ENCODE results near the gene ALCAM.
A peak's percentile ranks its signal among the peaks of the same experiment; 100 is the strongest.
"Not testable (repeated sequence)": the region's sequence is repeated elsewhere in the genome, so short reads cannot be mapped to it uniquely, and the experiment has no call there.

ALCAM gene

DNA sequence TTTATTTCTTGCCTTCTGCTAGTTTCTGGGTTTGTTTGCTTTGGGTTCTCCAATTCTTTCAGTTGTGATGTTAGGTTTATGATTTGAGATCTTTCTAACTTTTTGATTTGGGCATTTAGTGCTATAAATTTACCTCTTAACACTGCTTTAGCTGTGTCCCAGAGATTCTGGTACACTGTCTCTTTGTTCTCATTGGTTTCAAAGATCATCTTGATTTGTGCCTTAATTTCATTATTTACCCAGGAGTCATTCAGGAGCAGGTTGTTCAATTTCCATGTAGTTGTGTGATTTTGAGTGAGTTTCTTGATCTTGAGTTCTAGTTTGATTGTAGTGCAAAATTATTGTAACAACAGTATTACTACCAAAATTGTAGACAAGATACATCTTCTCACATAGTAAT, 25.9 kb downstream of the ALCAM start:
- DNase-seq = not testable (repeated sequence)

- DNase-seq = no peak
Observed at GRCh38 chr3:105394177-105394576, 27.5 kb downstream of the ALCAM start.

GRCh38 chr3:105397974-105398373, 31.3 kb downstream of the ALCAM start:
- DNase-seq = peak in 1 of 2 experiments; percentile 28

DNA sequence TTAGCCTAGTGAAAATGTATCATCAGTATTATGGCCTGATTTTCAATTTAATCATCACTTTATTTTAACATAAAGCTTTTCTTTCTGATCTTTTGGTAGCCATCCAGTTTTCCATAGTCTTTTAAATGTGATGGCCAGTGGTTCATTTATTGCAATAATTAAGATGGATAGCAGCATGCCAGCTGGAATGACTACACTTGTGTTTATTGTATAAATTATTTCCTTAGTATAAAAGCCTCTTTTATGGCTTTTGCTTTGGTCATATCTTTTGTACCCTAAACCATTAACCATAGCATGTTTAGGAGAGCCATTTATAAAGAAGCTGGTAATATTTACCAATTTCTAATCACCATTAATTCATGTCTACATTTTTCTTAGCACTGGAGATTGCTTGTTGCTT, 31.7 kb downstream of the ALCAM start:
- peak in 1 of 2 experiments; percentile 21 for DNase-seq

DNA sequence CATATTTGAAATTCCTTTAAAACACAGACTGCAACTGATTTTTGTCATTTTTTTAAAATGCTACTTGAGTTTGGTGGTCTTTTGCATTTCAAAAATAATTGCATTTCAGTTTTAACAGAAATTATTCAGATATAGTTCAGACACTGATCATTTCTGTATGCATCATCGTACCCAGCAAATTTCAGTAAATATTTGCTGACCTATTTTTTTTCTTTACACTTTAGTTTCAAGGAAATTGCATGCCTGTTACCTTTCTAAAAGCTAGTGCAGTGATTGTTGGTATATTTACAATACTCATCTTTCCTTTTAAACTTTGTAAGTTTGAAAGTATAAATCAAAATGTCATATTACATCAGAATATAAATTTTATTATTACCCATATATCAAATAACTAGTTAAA, 32.4 kb downstream of the ALCAM start:
- DNase-seq = no peak

DNA sequence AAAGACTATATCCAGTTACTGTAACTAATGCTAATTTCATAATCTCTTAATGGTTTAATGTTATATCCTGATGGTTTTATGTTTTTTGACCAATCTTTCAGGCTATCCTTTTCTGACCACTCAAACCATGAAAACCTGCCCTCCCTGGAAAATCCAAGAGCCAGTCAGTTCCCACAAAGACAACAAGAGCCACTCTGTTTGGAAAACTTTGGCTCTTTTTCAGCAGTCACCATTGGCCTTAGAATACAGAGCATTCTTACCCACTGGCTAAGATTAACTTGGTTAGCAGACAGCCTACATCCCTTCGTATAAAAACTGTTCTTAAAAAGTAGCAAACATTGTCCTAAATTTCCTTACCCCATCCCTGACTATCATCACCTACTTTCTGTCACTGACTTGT, 32.9 kb downstream of the ALCAM start:
- DNase-seq = no peak

DNA sequence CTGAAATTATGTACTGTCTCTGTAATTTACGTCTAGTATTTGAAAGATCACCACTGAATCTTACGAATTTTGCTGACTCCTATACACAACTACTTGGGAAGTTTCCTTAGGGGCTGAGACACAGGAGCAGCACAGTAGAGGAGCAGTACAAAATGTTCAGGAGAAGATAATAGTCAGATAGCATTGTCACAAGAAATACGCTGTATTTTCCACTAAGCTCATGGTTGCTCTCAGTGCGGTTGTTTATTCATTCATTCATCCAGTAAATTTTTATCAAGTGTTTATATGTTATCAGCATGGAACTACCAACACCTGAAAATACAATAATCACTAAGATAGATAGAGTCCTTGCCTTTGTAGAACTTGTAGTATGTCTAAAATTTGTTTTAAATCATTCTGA, 34.5 kb downstream of the ALCAM start:
- no peak for DNase-seq

- DNase-seq = no peak
Observed at GRCh38 chr3:105401691-105402149, 35.0 kb downstream of the ALCAM start.

- DNase-seq = no peak
Observed at GRCh38 chr3:105402287-105402801, 35.6 kb downstream of the ALCAM start.

GRCh38 chr3:105403034-105403433, 36.3 kb downstream of the ALCAM start:
- not testable (repeated sequence) for DNase-seq

GRCh38 chr3:105406268-105406667, 39.6 kb downstream of the ALCAM start:
- no peak for DNase-seq

GRCh38 chr3:105409364-105409763, 42.7 kb downstream of the ALCAM start:
- no peak for DNase-seq

DNA sequence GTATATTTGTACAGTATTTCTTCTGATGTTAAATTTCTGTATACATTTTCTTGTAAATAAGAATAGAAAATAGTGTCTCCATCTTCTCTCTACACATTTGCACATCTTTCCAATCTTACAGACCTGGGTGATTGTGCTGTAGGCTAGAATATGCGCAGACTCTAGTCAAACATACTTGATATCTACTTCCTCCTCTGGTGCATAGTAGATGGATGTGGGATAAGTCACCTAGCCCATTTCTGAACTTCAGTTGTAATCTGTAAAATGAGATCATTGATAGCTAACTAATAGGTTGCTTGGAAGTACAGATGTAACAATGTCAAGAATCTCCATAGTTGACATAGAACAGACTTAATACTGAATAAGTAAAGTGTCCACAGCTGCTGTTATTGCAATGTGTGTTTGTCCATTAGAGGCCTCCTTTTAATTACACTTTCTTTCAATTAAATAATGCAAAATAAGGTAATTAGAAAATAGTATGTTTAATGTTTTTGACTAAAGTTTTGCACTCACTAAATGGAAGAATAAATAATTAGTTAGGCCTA, 46.7 kb downstream of the ALCAM start:
- no peak for DNase-seq

DNA sequence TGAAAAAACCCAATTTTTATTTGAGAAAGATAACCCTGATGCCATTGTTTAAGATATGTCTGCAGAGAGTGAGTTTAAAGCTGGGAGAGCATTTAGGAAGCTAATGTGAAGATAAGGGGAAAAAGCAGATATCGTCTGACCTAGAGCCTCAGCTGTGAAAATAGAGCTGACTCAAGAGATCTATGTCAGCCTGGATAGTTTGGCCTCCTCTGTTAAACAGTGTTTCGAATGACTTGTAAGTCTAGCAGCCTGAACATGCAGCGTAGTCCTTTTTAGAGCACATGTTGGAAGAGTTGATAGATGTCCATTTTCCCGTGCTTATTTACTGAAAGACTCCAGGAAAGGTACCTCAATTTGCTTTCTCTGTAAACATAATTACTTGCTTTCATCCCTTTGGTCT, 48.1 kb downstream of the ALCAM start:
- no peak for DNase-seq

GRCh38 chr3:105415951-105416350, 49.2 kb downstream of the ALCAM start:
- DNase-seq = no peak

DNA sequence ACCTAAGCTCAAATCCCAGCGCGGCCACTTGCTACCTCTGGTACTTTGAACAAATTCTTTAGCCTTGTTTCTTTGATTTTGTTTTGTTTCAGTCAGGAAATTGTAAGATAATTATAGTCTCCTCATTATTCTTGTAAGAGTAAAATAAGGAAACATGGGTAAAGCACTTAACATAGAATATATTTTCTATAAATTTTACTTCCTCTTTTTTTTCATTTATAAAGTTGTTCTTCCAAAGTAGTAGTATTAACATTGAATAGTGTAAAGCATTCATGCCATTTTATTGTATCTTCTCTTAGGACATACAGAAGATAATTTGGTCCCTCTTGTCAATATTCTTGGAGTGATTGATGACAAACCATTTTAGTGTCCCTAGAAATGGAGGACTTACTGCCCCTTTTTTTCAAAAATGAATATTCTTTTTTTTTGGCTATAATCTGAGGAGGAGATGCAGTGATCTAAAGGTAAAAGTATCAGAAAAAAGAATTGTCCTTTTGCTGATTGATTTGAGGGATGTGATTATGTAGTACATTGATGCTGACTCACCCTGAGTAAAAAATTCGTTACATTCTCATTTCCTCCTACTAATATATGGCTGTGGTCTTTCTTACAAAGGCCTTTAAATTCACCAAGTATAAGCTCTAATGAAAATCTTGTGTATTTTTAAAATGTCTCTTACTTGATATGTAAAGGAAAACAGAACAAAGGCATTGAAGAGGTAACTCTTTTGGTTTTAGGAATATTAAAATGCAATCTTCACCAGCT, 51.0 kb downstream of the ALCAM start:
- DNase-seq = no peak

DNA sequence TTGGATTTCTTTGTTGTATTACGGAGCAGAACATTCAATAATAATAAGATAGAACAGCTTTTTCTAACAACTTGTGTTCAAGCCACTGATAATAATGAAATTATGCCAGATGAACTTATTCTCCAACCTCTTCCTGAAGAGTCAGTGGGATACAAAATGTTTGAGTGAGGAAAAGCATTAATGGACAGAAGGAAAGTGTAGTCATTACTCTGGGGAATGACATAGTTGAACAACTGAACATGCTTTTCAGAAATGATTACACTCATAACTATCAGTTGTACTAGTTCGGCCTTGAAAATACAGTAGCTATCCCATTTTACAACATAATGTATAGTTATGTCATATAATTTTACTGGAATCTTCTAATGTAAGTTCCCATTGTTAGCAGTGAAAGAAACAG, 55.9 kb downstream of the ALCAM start:
- DNase-seq = no peak

- no peak for DNase-seq
Observed at GRCh38 chr3:105423397-105423796, 56.7 kb downstream of the ALCAM start.

- no peak for DNase-seq
Observed at GRCh38 chr3:105424412-105425152, 57.9 kb downstream of the ALCAM start.

DNA sequence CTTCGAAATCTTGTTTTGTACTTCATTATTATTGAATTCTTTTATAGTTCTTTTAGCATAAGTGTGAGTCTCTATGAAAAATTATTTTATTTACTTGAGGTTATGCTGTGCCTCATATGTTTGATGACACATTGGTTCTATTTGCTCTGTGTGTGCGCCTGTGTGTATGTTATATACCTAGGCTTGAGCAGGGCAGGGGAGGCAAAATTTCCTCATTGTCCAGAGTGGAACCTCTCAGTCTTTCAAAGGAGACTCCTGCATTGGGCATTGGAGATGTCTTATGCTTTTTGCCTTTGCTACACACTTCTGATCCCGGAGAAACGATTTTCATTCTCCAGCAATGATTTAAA, 58.4 kb downstream of the ALCAM start:
- DNase-seq = no peak

DNA sequence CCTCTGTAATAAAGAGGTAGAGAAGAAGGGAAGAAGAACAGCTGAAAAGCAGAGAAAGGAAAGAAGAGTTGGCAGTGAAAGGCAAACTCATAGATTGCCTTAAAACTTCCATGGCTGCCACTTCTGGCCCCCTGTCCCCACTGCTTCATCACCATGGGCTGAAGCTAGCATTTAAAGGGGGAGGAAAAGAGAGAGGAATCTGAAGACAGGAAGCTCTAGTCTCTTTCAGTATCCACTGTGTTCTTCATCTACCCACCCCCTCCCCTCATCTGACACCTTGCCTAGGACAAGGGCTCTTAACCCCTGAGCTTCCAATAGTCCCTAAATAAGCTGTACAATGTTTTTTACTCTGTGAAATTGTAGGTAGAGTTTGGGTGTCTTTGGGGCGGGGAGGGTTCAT, 60.6 kb downstream of the ALCAM start:
- no peak for DNase-seq

DNA sequence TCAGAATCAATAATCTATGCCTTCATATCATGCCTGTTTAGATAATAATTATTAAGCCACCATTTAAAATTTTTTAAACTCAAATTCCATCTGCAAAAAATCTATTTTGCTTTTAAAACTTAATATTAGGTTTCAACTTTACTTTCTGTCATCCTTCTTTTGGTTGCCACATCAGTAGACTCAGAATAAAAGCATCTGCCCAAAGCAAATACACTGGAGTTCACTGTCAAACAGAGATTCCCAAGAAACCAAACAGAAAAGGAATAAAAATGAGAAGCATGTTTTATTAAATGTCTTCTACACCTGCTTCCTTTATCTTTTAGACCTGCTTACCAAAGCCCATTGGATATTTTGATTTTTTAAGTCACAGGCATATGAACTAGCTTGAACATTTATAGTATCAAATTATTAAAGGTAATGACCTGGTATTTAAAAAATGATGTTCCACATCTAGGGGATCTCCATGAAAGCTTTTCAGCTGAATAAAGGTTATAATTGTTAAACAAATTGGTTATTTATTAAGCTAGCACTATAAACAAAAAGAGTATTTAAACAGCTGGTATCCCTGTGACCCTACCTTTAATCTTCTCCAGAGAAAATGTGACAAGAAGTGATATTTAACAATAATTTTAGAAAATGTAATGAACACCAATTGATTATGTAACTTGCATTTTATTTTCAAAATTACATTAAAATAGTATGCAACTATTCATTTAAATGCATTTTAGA, 62.5 kb downstream of the ALCAM start:
- DNase-seq = no peak

DNA sequence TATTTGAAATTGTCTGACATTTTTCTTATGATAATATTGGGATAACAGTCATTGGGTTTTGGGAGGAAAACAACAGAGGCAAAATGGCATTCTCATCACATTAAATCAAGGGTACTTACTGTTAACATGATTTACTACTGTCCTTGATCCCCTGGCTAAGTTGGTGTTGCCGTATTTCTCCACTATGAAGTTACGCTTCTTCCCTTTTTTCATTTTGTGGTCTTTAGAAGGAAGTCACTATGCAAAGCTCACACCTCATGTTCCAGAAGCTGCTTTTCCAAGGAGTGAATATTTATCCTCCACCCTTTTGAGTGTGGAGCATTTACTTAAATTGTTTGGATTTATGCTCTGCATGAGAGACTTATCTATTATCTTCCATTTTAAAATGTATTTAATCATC, 63.7 kb downstream of the ALCAM start:
- DNase-seq = no peak
